BJ (cell line): ENCODE measurements around the gene ELANE. TPM values are rescaled to one million over a fixed set of nuclear protein-coding genes. Genes with fewer than 3 reads are reported as not detected.
"Not testable (repeated sequence)": the region's sequence is repeated elsewhere in the genome, so short reads cannot be mapped to it uniquely, and the experiment has no call there.

Experiments
- CTCF ChIA-PET: fragments of 350-600 bp; formaldehyde crosslinking; extraction: SDS; loops from one replicate; lab custom pipeline; 2021; ENCODE audit warnings: antibody characterized with exemption, inconsistent platforms; lab: Yijun Ruan, JAX
- POLR2A ChIA-PET: fragments of 300-600 bp; sonication (Branson Sonifier 250); formaldehyde crosslinking; extraction: SDS; loops from one replicate; lab custom pipeline; 2021; ENCODE audit warnings: antibody characterized with exemption; lab: Charles Lee
- DNase-seq: peaks from one replicate; pipeline ENCODE4 v3.0.0-alpha.2; 2011; ENCODE audit warnings: low read depth
- H3K27me3 ChIP-seq: 2 replicates; pipeline ENCODE4 v1.6.0; 2011; ENCODE audit warnings: low read length; ENCODE audit not compliant: control insufficient read depth, insufficient read depth
- H3K36me3 ChIP-seq: 2 replicates; pipeline ENCODE4 v1.5.1; 2011; ENCODE audit warnings: low read length; ENCODE audit not compliant: control insufficient read depth, insufficient read depth
- H3K4me3 ChIP-seq: 2 replicates; pipeline ENCODE4 v1.5.1; 2011; ENCODE audit warnings: low read depth, mild to moderate bottlenecking, control low read depth, low read length
- polyA plus RNA-seq: library from polyadenylated mRNA; depleted of rRNA; stranded (reverse); fragments of >200 nt; gene quantifications from 2 replicates; pipeline ENCODE4 v1.2.3, GENCODE V29; 2011
- TF ChIP-seq, protein P1 (sequence below): IDR thresholded peaks from 2 replicates; pipeline ENCODE4 v1.5.1; 2011; ENCODE audit warnings: low read depth, mild to moderate bottlenecking, control low read depth, inconsistent platforms, low read length, moderate library complexity; ENCODE audit not compliant: insufficient read depth

The ELANE gene
- polyA plus RNA-seq, 1 experiment, result 0.12 TPM

GRCh38 chr19:850979-851335, 1.1 kb upstream of the ELANE start:
- H3K36me3 ChIP-seq, result no peaks in the 10 kb centered on the region
- peaks cover 7% of the 10 kb centered on the region for H3K27me3 ChIP-seq
- H3K4me3 ChIP-seq, result no peak overlapping the region
- TF ChIP-seq, protein P1, sequence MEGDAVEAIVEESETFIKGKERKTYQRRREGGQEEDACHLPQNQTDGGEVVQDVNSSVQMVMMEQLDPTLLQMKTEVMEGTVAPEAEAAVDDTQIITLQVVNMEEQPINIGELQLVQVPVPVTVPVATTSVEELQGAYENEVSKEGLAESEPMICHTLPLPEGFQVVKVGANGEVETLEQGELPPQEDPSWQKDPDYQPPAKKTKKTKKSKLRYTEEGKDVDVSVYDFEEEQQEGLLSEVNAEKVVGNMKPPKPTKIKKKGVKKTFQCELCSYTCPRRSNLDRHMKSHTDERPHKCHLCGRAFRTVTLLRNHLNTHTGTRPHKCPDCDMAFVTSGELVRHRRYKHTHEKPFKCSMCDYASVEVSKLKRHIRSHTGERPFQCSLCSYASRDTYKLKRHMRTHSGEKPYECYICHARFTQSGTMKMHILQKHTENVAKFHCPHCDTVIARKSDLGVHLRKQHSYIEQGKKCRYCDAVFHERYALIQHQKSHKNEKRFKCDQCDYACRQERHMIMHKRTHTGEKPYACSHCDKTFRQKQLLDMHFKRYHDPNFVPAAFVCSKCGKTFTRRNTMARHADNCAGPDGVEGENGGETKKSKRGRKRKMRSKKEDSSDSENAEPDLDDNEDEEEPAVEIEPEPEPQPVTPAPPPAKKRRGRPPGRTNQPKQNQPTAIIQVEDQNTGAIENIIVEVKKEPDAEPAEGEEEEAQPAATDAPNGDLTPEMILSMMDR, result no peak
- DNase-seq, result no peak
- CTCF ChIA-PET, result interaction anchor here (0.7 to 1.4 kb wide), 8 partner anchors 9 to 81 kb away, joined by 3 to 7 read pairs (median 4); partner anchors contain the start of gene CFD
- POLR2A ChIA-PET, result interaction anchor here (0.6 kb wide), 1 partner anchor 67 kb away, joined by 3 read pairs; no protein-coding TSS in a partner anchor

- CTCF ChIA-PET, result no interaction called here
- DNase-seq, result no peak
- POLR2A ChIA-PET, result no interaction called here
- Histone ChIP-seq H3K36me3 (no peaks in the 10 kb centered on the region), H3K27me3 (peaks cover 2% of the 10 kb centered on the region), H3K4me3 (no peak overlapping the region)
- TF ChIP-seq, protein P1, result no peak
Measured at GRCh38 chr19:853014-853585, 997 bp downstream of the ELANE start.

DNA sequence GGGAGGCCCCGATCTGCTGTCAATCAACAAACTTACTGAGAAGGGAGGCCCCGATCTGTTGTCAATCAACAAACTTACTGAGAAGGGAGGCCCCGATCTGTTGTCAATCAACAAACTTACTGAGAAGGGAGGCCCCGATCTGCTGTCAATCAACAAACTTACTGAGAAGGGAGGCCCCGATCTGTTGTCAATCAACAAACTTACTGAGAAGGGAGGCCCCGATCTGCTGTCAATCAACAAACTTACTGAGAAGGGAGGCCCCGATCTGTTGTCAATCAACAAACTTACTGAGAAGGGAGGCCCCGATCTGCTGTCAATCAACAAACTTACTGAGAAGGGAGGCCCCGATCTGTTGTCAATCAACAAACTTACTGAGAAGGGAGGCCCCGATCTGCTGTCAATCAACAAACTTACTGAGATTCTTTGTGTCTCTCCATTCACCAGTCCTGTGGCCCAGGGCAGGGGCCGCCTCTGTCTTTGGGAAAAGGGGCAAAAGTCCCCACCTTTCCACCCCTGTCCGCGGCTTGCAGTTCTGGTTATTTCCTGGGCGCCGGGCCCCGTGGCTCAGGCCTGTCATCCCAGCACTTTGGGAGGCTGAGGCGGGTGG, 1.6 kb downstream of the ELANE start:
- H3K27me3 ChIP-seq, H3K36me3 ChIP-seq, POLR2A ChIA-PET, H3K4me3 ChIP-seq, DNase-seq, CTCF ChIA-PET: not testable (repeated sequence)

- POLR2A ChIA-PET, result interaction anchor here (0.6 kb wide), 1 partner anchor 43 kb away, joined by 3 read pairs; no protein-coding TSS in a partner anchor
Measured at GRCh38 chr19:854549-854948, 2.4 kb downstream of the ELANE start.

GRCh38 chr19:855142-855541, 3.0 kb downstream of the ELANE start:
- POLR2A ChIA-PET, result no interaction called here
- H3K36me3 ChIP-seq, result no peaks in the 10 kb centered on the region
- CTCF ChIA-PET, result interaction anchor here (0.6 to 1.8 kb wide), 3 partner anchors 12 to 86 kb away, joined by 3 to 7 read pairs (median 3); no protein-coding TSS in a partner anchor
- DNase-seq, result no peak
- TF ChIP-seq, protein P1, result no peak
- no peak overlapping the region for H3K4me3 ChIP-seq
- no peaks in the 10 kb centered on the region for H3K27me3 ChIP-seq

More at GRCh38 chr19:854549-854948, 2.4 kb downstream of the ELANE start:
- no peaks in the 10 kb centered on the region for H3K27me3 ChIP-seq
- TF ChIP-seq, protein P1, result no peak
- H3K36me3 ChIP-seq, result no peaks in the 10 kb centered on the region
- DNase-seq, result no peak
- no peak overlapping the region for H3K4me3 ChIP-seq
- CTCF ChIA-PET, result no interaction called here
